H1 (cell line): ENCODE measurements around the gene FRMD4A. TPM values are rescaled to one million over a fixed set of nuclear protein-coding genes. Genes with fewer than 3 reads are reported as not detected.

Source experiments
- CTCF ChIA-PET: fragments of 300-600 bp; sonication (Branson Sonifier 250); formaldehyde crosslinking; loops from one replicate; lab custom pipeline; 2021; ENCODE audit not compliant: partially characterized antibody; lab: Charles Lee
- POLR2A ChIA-PET: fragments of 300-600 bp; sonication (Branson Sonifier 250); formaldehyde crosslinking; loops from one replicate; lab custom pipeline; 2021; ENCODE audit warnings: inconsistent platforms; ENCODE audit not compliant: partially characterized antibody; lab: Charles Lee
- DNase-seq, 2 experiments: peaks; one replicate each; pipeline versions ENCODE4 v3.0.0 to v3.0.0-alpha.2; 2010 to 2022; ENCODE audit warnings: low spot score in 2 of 2, low read depth in 1 of 2, mixed read lengths in 1 of 2
- FAIRE-seq: peaks from 2 replicates; lab custom pipeline; 2011; peaks lifted over from hg19 to GRCh38; lab: Jason Lieb, UNC
- H2AFZ ChIP-seq: 2 replicates; pipeline ENCODE4 v1.8.1; 2012; ENCODE audit warnings: low read length, inconsistent platforms
- H2AK5ac ChIP-seq: 2 replicates; pipeline ENCODE4 v1.6.1; 2013; ENCODE audit warnings: low read depth, low read length
- H2BK120ac ChIP-seq: replicated peaks from 2 replicates; pipeline ENCODE3; 2013; ENCODE audit warnings: low read depth, low read length, inconsistent platforms
- H2BK12ac ChIP-seq: 2 replicates; pipeline ENCODE4 v1.6.1; 2013; ENCODE audit warnings: low read depth, low read length
- H2BK15ac ChIP-seq: 2 replicates; pipeline ENCODE4 v1.6.1; 2013; ENCODE audit warnings: low read length
- H2BK20ac ChIP-seq: 2 replicates; pipeline ENCODE4 v1.6.1; 2013; ENCODE audit warnings: low read length
- H2BK5ac ChIP-seq: 2 replicates; pipeline ENCODE4 v1.6.1; 2013; ENCODE audit warnings: low read depth, low read length
- H3K14ac ChIP-seq: 2 replicates; pipeline ENCODE4 v1.6.1; 2013; ENCODE audit warnings: inconsistent platforms; ENCODE audit not compliant: insufficient read length
- H3K18ac ChIP-seq: 2 replicates; pipeline ENCODE4 v1.6.1; 2013; ENCODE audit warnings: low read length; ENCODE audit errors: extremely low read depth
- H3K23ac ChIP-seq: 2 replicates; pipeline ENCODE4 v1.6.1; 2013; ENCODE audit warnings: inconsistent platforms; ENCODE audit not compliant: insufficient read length
- H3K23me2 ChIP-seq: 2 replicates; pipeline ENCODE4 v1.6.1; 2013; ENCODE audit warnings: low read depth, low read length
- H3K27ac ChIP-seq: 2 replicates; pipeline ENCODE4 v1.6.1; 2011; ENCODE audit warnings: low read depth, low read length, inconsistent platforms
- H3K27me3 ChIP-seq, 4 experiments: replicated peaks in 1 of 4; 1 replicate in 1 of 4; 2 replicates in 3 of 4; pipeline versions ENCODE4 v1.6.1 to v1.8.1; 2011 to 2013; ENCODE audit warnings: low read length in 3 of 4, mild to moderate bottlenecking in 3 of 4, inconsistent platforms in 2 of 4, mixed read lengths in 2 of 4, moderate library complexity in 1 of 4; ENCODE audit not compliant: control insufficient read depth in 3 of 4, insufficient read depth in 3 of 4; ENCODE audit errors: extremely low read depth in 1 of 4
- H3K36me3 ChIP-seq, 4 experiments: 2 replicates each; pipeline versions ENCODE4 v1.6.1 to v1.8.1; 2011 to 2013; ENCODE audit warnings: mild to moderate bottlenecking in 4 of 4, low read length in 3 of 4, moderate library complexity in 2 of 4, control low read depth in 1 of 4, inconsistent platforms in 1 of 4; ENCODE audit not compliant: insufficient read depth in 4 of 4, control insufficient read depth in 2 of 4
- H3K4ac ChIP-seq: replicated peaks from 2 replicates; pipeline ENCODE3; 2013; ENCODE audit warnings: low read length, low read depth, mixed read lengths, inconsistent platforms; ENCODE audit not compliant: insufficient read length
- H3K4me1 ChIP-seq, 4 experiments: replicated peaks in 1 of 4; 1 replicate in 1 of 4; 2 replicates in 3 of 4; pipeline versions ENCODE4 v1.6.1 to v1.8.1; 2011 to 2013; ENCODE audit warnings: low read length in 3 of 4, inconsistent platforms in 2 of 4, mixed read lengths in 1 of 4; ENCODE audit not compliant: insufficient read depth in 4 of 4, control insufficient read depth in 3 of 4
- H3K4me2 ChIP-seq, 2 experiments: 2 replicates each; pipeline versions ENCODE4 v1.6.1 to v1.8.1; 2011 to 2013; ENCODE audit warnings: low read depth in 2 of 2, low read length in 2 of 2, control low read depth in 1 of 2, inconsistent platforms in 1 of 2, mild to moderate bottlenecking in 1 of 2; ENCODE audit not compliant: insufficient read depth in 1 of 2
- H3K4me3 ChIP-seq, 4 experiments: fragments of 200-600, 300-600 bp in 1 of 4; sonication (generic), shearing (Covaris generic), sonication (Bioruptor Twin) in 1 of 4; 2 replicates each; pipeline versions ENCODE4 v1.5.1 to v1.8.1; 2011 to 2016; ENCODE audit warnings: low read length in 4 of 4, low read depth in 3 of 4, control low read depth in 2 of 4, inconsistent platforms in 2 of 4, mild to moderate bottlenecking in 2 of 4, mixed read lengths in 1 of 4, moderate library complexity in 1 of 4; ENCODE audit not compliant: insufficient read depth in 2 of 4; ENCODE audit errors: extremely low read depth in 1 of 4
- H3K56ac ChIP-seq: replicated peaks from 2 replicates; pipeline ENCODE3; 2013; ENCODE audit warnings: low read depth, mild to moderate bottlenecking, mixed read lengths, low read length, inconsistent platforms; ENCODE audit not compliant: insufficient read length
- H3K79me1 ChIP-seq: 2 replicates; pipeline ENCODE4 v1.6.1; 2013; ENCODE audit warnings: low read depth, low read length, control low read depth
- H3K79me2 ChIP-seq, 2 experiments: 2 replicates each; pipeline versions ENCODE4 v1.6.1 to v1.8.1; 2012 to 2013; ENCODE audit warnings: low read length in 2 of 2, mild to moderate bottlenecking in 2 of 2, inconsistent platforms in 1 of 2; ENCODE audit not compliant: insufficient read depth in 2 of 2, control insufficient read depth in 1 of 2
- H3K9ac ChIP-seq, 4 experiments: replicated peaks in 1 of 4; 1 replicate in 1 of 4; 2 replicates in 3 of 4; pipeline versions ENCODE4 v1.6.1 to v1.8.1; 2011 to 2013; ENCODE audit warnings: low read depth in 3 of 4, low read length in 3 of 4, control low read depth in 2 of 4, mild to moderate bottlenecking in 2 of 4, moderate library complexity in 2 of 4, inconsistent platforms in 1 of 4; ENCODE audit errors: extremely low read depth in 1 of 4
- H3K9me3 ChIP-seq, 2 experiments: 2 replicates each; pipeline versions ENCODE4 v1.6.1 to v1.8.1; 2012 to 2013; ENCODE audit warnings: mild to moderate bottlenecking in 2 of 2, moderate library complexity in 2 of 2, control low read depth in 1 of 2, inconsistent platforms in 1 of 2, low read depth in 1 of 2, low read length in 1 of 2, mixed read lengths in 1 of 2; ENCODE audit not compliant: insufficient read depth in 2 of 2
- H4K20me1 ChIP-seq, 2 experiments: replicated peaks in 1 of 2; 2 replicates each; pipeline versions ENCODE3 to v1.8.1; 2011 to 2013; ENCODE audit warnings: inconsistent platforms in 2 of 2, low read length in 2 of 2, mild to moderate bottlenecking in 1 of 2; ENCODE audit not compliant: insufficient read depth in 2 of 2, control insufficient read depth in 1 of 2
- H4K5ac ChIP-seq: 2 replicates; pipeline ENCODE4 v1.6.1; 2013; ENCODE audit warnings: low read length, low read depth, mixed read lengths, inconsistent platforms; ENCODE audit not compliant: insufficient read length
- H4K8ac ChIP-seq: 2 replicates; pipeline ENCODE4 v1.8.0; 2013; ENCODE audit warnings: mild to moderate bottlenecking, moderate library complexity, low read length, inconsistent platforms; ENCODE audit not compliant: insufficient read depth; ENCODE audit errors: extremely low read depth
- H4K91ac ChIP-seq: replicated peaks from 2 replicates; pipeline ENCODE3; 2013; ENCODE audit warnings: low read length, mixed read lengths, inconsistent platforms; ENCODE audit not compliant: insufficient read length
- BRCA1 ChIP-seq: IDR thresholded peaks from 2 replicates; pipeline ENCODE4 v1.6.1; 2012; ENCODE audit warnings: low read depth, low read length, improper control_type of control experiment
- CHD2 ChIP-seq: IDR thresholded peaks from 2 replicates; pipeline ENCODE4 v1.6.1; 2012; ENCODE audit warnings: low read length, improper control_type of control experiment
- CTBP2 ChIP-seq: IDR thresholded peaks from 2 replicates; pipeline ENCODE4 v1.7.0; 2011; ENCODE audit warnings: borderline replicate concordance, mild to moderate bottlenecking, moderate library complexity, mixed read lengths, low read length; ENCODE audit not compliant: insufficient read depth, insufficient read length
- HDAC6 ChIP-seq: IDR thresholded peaks from one replicate; pipeline ENCODE4 v1.7.1; 2012; ENCODE audit warnings: low read depth, mild to moderate bottlenecking, inconsistent platforms, low read length, moderate library complexity
- KDM5A ChIP-seq: fragments of 200-600 bp; IDR thresholded peaks from 2 replicates; pipeline ENCODE4 v1.7.1; 2012; ENCODE audit warnings: mild to moderate bottlenecking, low read length, inconsistent platforms, mixed read lengths
- NANOG ChIP-seq: IDR thresholded peaks from 2 replicates; pipeline ENCODE4 v1.6.1; 2011; ENCODE audit warnings: low read length, low read depth, mild to moderate bottlenecking, inconsistent platforms; ENCODE audit not compliant: insufficient read depth, poor library complexity, severe bottlenecking
- POLR2A ChIP-seq, 2 experiments: IDR thresholded peaks; 1 replicate in 1 of 2; 2 replicates in 1 of 2; pipeline ENCODE4 v1.6.1; 2011; ENCODE audit warnings: low read depth in 2 of 2, low read length in 2 of 2, mild to moderate bottlenecking in 2 of 2; ENCODE audit errors: control extremely low read depth in 1 of 2
- RBBP5 ChIP-seq: IDR thresholded peaks from 2 replicates; pipeline ENCODE4 v1.7.1; 2012; ENCODE audit warnings: low read depth, mild to moderate bottlenecking, inconsistent platforms, low read length, moderate library complexity, borderline replicate concordance
- WGBS, 2 experiments: shearing (Covaris generic) in 1 of 2; methylation state at CpG; one replicate each; pipeline versions ENCODE4 v1.1.6 to v1.1.7; 2013 to 2015; ENCODE audit warnings: low lambda C conversion rate in 2 of 2, mixed read lengths in 2 of 2, inconsistent platforms in 1 of 2, low coverage in 1 of 2, missing lambda C conversion rate in 1 of 2; ENCODE audit not compliant: insufficient replicate concordance in 2 of 2, insufficient coverage in 1 of 2, insufficient read length in 1 of 2; ENCODE audit errors: extremely low coverage in 1 of 2, missing lambda C conversion rate in 1 of 2; 5-methylcytosine and 5-hydroxymethylcytosine counted together
- polyA plus RNA-seq, 7 experiments: library from polyadenylated mRNA; depleted of rRNA in 3 of 7; stranded (reverse) in 5 of 7; unstranded in 2 of 7; fragments of >200 nt in 5 of 7; fragments of 200-250 nt in 2 of 7; gene quantifications; 1 replicate in 5 of 7; 2 replicates in 1 of 7; 4 replicates in 1 of 7; pipeline versions ENCODE4 v1.2.1 to v1.2.3, GENCODE V29; 2011 to 2013; ENCODE audit warnings: missing spikeins in 2 of 7, mixed read lengths in 2 of 7
- total RNA-seq: library from RNA; stranded (reverse); fragmentation: NEBNext Ultra II Directional; extraction: Animal tissue kit (Norgen Biotek cat#: 25700); gene quantifications from 2 replicates; pipeline ENCODE4 v1.2.1, GENCODE V29; 2021

FRMD4A gene
- total and polyA plus RNA-seq, 2 of the 8 experiments (the other 6 are each of a cell fraction or from before 2014, with no cell fraction given) = 38.6 to 39.6 TPM

DNA sequence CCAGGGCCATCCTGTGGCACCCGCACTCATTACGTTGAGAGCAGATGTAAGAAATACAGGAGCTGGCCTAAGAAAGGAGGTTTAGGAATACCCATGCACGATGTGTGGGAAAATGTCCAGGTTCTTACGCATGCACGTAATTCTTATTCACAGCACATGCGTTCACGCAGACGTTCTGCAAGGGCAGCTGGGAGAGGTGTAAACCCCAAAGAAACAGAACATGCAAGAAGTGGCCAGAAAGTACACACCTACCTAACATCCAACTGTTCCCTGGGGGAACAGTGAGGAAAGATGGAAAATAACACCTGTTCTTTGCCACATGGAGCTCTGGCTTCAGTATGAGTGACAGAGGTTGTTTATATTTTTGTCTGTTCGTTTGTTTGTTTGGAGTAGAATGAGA lies 458.3 kb downstream of the FRMD4A start:
- H3K4me1 ChIP-seq = peaks cover 2 to 4% (median 3%) of the 10 kb centered on the region in 4 experiments; a peak in 4 of 7 replicates
- no peak overlapping the region for H3K4ac ChIP-seq
- no peak overlapping the region for H3K14ac ChIP-seq
- no peak overlapping the region for H3K56ac ChIP-seq
- H3K79me2 ChIP-seq = peaks cover 0 to 41% of the 10 kb centered on the region in 2 experiments; a peak in 3 of 4 replicates
- no peak overlapping the region for H4K91ac ChIP-seq
- 88% methylated on average over 9 of the region's 9 CpGs; no CpG with 5 or more reads in 1 of the 2 experiments for WGBS, 2 experiments
- TF ChIP-seq CHD2 = no peak
- TF ChIP-seq POLR2A (IDR thresholded peaks at IDR 0.05; ENCODE audit: control extremely low read depth in 1 of 2, low read depth in 2 of 2, low read length in 2 of 2) = no peak
- TF ChIP-seq KDM5A = no peak
- no peak for TF ChIP-seq CTBP2
- TF ChIP-seq RBBP5 = no peak
- no peak for TF ChIP-seq HDAC6
- no peak for TF ChIP-seq NANOG
- TF ChIP-seq BRCA1 = no peak
- H4K8ac ChIP-seq = no peak overlapping the region
- H2BK120ac ChIP-seq = no peak overlapping the region
- FAIRE-seq (no peak), DNase-seq (no peak)
- H3K79me1 ChIP-seq = peaks cover 4% of the 10 kb centered on the region; the same call in 1 of the 2 replicates
- no peak overlapping the region for H2BK20ac ChIP-seq
- CTCF ChIA-PET = interaction anchor here (1.0 to 1.6 kb wide), 5 partner anchors 10 to 370 kb away, joined by 3 read pairs; no protein-coding TSS in a partner anchor
- no peaks in the 10 kb centered on the region for H3K23me2 ChIP-seq
- peak overlapping the region; percentile 11; the same call in 1 of the 2 replicates for H2AK5ac ChIP-seq
- 0 out of 2 replicates have a peak overlapping the region, but pooled peaks have one; percentile 4 for H2BK12ac ChIP-seq
- no peaks in the 10 kb centered on the region for H4K20me1 ChIP-seq
- no peaks in the 10 kb centered on the region for H3K27me3 ChIP-seq
- no peak overlapping the region for H2BK15ac ChIP-seq
- no peak overlapping the region for H3K9ac ChIP-seq
- no peak overlapping the region for H2AFZ ChIP-seq
- no peaks in the 10 kb centered on the region for H3K9me3 ChIP-seq
- H3K4me3 ChIP-seq = no peak overlapping the region
- H3K36me3 ChIP-seq = no peaks in the 10 kb centered on the region
- no peak overlapping the region for H3K23ac ChIP-seq
- no peak overlapping the region for H4K5ac ChIP-seq
- H3K27ac ChIP-seq = no peak overlapping the region
- H2BK5ac ChIP-seq = no peak overlapping the region; the same call in 1 of the 2 replicates
- POLR2A ChIA-PET = interaction anchor here (1.1 to 1.3 kb wide), 4 partner anchors 8 to 21 kb away, joined by 3 to 7 read pairs (median 4); no protein-coding TSS in a partner anchor
- no peak overlapping the region for H3K4me2 ChIP-seq
- no peak overlapping the region for H3K18ac ChIP-seq
